RCC 7860 (cell line): ENCODE measurements around the gene CNNM4.
"Not testable (repeated sequence)": the region's sequence is repeated elsewhere in the genome, so short reads cannot be mapped to it uniquely, and the experiment has no call there.

Experiments
- DNase-seq: peaks from one replicate; pipeline ENCODE4 v3.0.0-alpha.2; 2015; ENCODE audit warnings: low spot score
- FAIRE-seq: peaks from 2 replicates; lab custom pipeline; 2012; peaks lifted over from hg19 to GRCh38; lab: Jason Lieb, UNC

CNNM4 gene

DNA sequence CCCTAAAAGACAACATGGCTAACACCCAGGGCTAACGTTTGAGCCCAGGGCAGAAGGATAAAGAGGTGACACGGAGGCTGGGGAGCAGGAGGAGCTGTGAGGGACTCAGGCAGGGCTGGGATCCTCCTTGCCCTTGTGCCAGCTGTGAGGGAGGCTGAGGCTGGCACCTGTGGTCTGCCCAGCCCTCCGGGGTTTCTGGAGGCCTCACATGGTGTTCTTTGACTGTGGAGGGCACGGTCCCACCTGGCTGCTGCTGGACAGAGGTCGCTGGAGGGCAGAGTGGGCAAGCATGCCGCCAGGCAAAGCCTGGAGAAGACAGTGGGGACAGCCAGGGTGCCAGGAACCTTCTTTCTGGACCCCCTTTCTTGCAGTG lies 28.5 kb downstream of the CNNM4 start:
- no peak for FAIRE-seq
- DNase-seq, result no peak

DNA sequence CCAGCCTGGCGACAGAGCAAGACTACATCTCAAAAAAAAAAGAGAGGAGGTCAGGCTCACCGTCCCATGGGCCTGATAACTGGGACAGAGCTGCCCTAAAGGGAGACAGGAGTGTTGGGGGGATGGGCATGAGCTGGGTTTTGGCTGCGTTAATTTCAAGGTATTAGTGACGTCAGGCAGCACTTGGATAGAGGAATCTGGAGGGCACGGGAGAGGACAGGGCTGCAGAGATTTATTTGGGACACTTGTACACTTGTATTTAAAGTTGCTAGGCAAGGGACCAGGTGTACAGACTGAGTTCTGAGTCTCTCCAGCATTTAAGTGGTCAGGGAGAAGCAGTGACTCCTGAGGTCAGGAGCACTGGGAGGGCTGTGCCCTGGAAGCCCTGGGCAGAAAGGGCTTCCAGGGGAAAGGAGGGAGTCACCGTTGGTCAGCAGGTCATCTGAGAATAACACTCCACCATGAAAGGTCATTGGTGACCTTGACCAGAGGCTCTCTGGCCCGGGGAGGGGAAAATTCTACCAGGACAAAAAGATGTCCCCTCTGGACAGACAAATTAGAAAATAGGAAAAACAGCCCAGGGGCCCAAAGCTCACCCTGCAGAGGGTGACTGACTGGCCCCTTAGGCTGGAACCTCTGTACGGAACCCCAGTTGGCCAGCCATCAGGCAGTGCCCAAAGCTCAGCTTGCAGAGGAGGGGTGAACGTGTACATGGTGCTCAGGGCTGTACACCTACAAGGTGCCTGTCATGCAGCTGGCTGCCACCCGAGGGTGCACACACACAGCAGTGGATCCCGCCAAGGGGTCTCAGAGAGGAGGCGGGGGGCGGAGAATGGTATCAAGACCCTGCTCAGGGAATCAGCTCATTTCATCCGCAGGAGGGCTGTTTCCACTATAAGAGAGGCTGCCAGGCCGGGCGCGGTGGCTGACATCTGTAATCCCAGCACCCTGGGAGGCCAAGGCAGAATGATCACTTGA lies 32.4 kb downstream of the CNNM4 start:
- DNase-seq (no peak), FAIRE-seq (no peak)

DNA sequence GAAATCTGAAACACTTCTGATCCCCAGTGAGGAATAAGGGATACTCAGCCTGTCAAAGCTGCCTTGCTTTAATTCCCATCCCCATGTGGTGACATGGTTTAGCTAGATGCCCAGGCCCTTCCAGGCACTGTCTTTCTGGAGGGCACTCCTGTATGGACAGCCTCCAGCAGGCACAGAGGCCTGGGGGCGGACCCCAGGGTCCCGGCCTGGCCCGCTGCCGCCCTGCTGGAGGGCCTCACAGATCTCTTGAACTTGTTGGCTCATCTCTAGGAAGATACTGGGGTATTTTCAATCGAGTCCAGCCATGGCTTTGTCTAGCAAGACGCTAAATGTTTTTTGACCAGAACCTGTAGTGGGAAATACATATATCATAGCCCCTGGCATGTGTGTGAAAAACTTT lies 34.4 kb downstream of the CNNM4 start:
- FAIRE-seq (no peak), DNase-seq (no peak)

DNA sequence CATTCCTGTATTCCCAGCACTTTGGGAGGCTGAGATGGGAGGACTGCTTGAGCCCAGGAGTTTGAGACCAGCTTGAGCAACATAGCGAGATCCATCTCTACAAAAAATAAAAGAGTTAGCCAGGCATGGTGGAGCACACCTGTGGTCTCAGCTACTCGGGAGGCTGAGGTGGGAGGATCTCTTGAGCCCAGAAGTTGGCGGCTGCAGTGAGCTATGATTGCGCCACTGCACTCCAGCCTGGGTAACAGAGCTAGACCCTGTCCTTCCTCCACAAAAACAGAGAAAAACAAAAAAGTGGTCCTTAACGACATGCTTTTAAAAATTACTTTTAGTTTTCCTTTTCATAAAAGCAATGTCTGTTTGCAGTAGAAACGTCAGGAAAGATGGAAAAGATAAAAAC lies 35.8 kb downstream of the CNNM4 start:
- FAIRE-seq, DNase-seq: not testable (repeated sequence)

DNA sequence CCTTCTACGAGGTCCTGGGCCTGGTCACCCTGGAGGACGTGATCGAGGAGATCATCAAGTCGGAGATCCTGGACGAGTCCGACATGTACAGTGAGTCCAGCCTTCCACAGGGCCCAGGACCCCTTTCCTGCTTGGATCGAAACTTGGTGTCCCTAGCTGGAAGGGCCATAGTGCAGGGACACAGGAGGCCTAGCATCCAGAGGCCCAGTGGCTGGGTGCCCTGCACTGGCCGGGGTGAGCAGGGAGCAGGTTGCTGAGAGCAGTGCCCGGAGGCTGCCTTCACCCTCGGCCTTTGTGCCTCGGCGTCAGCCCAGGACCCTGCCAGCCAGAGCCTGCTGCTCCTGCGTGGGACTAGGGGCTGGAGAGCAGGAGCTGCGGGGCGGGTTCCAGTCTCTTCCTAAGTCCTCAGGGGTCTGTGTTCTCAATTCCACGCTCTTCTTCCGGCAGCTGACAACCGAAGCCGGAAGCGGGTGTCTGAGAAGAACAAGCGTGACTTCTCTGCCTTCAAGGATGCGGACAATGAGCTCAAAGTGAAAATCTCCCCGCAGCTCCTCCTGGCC lies 36.4 kb downstream of the CNNM4 start:
- DNase-seq (no peak), FAIRE-seq (no peak)

DNA sequence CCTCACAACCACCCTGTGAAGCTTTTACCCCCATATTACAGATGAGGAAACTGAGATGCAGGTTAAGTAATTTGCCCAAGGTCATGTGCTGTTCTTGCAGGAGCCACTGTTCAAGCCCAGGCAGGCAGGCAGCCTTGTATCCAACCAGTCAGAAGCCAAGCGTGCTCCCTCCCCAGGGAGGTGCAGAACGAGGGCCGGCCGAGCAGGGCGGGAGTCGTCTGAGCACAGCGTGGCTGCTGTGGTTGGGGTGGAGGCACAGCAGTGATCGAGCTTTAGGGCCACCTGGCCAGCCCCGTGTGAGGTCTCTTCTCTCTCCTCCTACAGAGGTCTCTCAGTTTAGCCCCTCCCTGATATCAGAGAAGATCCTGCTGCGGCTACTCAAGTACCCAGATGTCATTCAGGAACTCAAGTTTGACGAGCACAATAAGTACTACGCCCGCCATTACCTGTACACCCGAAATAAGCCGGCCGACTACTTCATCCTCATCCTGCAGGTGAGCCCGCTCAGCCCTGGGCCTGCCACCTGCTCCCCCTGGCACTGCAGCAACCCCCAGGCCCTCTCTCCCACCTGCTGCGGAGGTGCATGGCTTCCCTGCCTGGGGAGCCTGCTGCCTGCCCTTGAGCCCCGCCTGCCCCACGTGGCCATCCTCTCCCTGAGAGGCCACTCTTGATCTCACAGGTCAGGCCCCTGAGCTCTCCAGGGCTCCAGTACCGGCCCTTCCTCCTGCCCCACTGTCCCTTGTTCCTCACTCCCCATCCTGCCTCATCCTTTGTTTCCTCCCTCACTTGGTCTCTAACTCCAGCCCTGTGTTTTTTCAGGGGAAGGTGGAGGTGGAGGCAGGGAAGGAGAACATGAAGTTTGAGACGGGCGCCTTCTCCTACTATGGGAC lies 38.3 kb downstream of the CNNM4 start:
- DNase-seq, result no peak
- no peak for FAIRE-seq

DNA sequence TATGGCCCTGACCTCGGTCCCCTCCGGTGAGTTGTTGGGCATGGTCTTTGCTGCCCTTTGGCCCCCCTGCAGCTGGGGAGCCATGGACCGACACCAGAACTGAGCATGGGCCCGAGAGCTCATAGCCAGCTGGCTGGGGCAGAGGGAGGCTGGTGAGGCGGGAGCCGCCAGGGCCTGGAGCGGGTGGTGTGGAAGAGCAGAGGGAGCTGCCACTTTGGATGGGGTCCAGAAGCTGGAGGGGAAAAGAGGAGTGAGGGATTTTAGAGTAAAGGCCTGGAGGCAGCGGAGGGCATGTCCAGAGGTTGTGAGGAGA lies 38.9 kb downstream of the CNNM4 start:
- FAIRE-seq (no peak), DNase-seq (no peak)

DNA sequence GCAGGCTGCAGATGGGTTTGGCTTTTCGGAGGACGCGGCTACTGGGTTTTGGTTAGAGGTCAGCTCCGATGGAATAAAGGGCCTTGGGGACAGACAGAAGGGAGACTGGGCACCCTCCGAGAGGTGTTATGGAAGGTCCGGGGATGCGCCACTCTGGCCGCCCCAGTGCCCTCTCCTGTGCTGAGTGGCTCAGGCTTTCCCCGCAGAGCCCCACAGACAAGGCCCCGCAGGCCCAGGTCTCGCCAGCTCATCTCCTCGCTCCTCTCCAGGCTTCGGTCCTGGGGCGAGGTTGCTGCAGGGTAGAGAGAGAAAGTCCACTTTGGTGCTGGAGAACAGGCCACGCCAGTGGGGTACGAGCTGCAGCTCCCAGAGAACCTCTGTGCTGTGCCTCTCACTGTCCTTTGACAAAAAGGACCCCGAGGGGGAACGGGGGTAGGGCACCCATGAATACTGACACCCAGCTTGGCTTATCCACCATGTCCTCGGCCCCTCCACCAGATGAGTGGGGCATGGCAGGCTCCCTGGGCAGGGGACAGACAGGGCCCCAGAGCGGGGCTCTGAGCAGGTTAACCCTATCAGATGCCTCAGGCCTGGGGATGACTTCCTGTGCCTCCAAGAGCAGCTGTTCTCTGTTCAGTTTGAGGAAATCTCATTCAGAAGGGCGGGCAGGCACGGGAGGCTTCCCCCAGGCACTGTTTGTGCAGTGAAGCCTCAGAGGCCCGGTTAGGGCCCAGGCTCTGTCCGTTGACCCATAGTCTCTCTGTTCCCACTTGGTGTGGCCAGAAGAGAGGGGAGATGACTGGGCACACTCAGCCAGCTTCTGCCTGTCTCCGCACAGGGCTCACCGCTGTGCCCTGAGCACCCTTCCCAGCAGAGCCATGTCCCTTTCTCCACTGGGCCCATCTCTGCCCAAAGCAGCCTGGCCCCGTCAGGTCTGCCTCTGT lies 39.6 kb downstream of the CNNM4 start:
- DNase-seq, result no peak
- no peak for FAIRE-seq

DNA sequence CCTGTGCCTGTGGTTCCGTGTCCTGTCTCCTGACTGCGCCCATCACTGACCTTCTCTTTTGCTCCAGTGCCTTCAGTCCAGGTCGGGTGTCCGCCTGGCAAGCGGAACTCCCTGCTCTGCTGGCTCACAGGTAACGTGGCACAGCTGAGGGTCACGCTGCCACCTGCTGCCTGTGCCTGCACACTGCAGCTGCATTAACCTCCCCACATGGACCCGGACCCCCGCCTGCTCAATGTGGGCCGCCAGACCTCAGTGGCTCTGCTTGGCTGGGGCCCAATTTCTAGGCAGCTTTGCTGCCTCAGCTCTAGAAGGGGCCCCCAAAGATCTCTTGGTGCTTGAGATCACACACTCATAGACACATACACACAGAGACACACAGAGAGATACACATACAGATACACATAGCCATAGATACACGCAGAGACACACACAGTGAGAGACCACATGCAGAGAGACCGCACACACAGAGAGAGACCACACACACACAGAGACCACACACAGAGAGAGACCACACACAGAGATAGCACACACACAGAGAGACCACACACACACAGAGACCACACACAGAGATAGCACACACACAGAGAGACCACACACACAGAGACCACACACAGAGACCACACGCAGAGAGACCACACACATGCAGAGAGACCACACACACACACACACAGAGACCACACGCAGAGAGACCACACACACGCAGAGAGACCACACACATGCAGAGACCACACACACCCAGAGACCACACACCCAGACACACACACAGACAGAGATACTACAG lies 40.5 kb downstream of the CNNM4 start:
- FAIRE-seq, result no peak
- DNase-seq, result peak; percentile 36

DNA sequence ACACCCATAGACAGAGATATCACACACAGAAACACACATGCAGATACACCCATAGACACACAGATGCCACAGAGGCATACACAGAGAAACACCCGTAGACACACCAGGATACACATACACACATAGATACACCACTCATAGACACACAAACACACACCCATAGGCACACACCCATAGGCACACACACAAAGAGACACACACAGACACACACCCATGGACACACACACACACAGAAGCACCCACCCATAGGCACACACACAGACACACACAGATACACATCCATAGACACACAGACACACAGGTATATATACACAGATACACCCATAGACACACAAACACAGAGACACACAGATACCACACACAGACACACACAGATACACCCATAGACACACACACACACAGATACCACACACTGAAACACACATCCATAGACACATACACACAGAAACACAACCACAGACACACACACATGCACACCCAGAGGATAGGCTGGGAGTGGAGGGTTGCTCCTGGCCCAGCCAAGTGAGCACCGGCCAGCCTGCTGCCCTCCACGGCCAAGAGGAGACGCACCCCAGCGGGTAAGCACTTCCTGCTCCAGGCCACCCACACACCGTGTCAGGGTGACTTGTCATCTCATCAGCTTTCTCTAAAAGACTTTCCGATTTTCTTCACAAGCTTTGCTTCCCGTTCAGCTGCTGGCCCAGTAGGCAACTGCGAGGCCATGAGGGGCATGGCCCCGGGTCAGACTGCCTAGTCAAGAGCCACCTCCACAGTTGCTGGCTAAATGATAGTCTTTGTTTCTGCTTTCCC lies 41.3 kb downstream of the CNNM4 start:
- no peak for DNase-seq
- FAIRE-seq, result no peak

DNA sequence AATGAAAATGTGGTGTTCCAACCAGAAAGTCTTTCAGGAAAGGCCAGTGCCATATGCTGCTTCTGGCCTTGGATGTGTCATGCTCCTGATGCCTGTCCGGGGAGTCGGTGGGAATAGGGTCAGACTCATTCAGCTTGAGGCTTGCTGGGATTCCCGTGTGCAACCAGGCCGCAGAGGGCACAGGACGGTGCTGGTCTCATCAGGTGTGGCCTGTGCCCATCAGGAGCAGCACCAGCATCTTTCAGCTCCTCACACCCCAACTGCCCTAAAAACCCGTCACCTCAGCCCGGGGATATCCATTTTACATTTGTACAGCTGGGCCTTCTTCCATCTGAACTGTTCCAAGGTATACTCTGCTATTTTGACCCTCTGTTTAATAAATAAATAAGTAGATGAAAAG lies 42.0 kb downstream of the CNNM4 start:
- FAIRE-seq, result no peak

DNA sequence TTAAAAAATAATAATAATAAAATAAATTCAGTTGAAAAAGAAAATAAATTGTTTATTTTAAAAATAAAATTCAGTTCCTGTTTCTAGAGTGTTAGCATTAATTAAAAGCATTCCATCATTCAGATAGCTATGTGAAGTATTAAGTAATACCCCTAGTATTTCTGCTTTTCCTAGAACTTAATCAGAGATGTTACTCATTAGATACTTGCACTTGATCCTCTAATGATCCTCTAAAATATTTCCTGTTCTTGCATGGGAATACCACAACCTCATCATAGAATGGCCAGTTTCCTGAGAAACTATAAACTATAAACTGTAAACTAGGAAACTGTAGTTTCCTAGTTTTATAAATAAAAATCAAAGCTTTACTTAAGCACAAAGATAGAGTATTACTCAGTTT lies 44.3 kb downstream of the CNNM4 start:
- FAIRE-seq (no peak), DNase-seq (no peak)

More for the DNA sequence above, 42.0 kb downstream of the CNNM4 start:
- no peak for DNase-seq

DNA sequence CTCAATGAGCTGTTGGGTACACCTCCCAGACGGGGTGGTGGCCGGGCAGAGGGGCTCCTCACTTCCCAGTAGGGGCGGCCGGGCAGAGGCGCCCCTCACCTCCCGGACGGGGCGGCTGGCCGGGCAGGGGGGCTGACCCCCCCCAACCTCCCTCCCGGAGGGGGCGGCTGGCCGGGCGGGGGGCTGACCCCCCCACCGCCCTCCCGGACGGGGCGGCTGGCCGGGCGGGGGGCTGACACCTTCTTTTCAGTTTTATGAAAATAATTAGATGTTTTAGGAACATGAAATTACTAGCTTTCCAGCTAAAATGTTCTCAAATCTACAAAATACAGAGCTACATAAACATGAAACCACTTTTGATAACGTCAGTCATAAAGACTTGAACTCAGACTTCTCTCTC lies 45.2 kb downstream of the CNNM4 start:
- not testable (repeated sequence) for FAIRE-seq, DNase-seq

DNA sequence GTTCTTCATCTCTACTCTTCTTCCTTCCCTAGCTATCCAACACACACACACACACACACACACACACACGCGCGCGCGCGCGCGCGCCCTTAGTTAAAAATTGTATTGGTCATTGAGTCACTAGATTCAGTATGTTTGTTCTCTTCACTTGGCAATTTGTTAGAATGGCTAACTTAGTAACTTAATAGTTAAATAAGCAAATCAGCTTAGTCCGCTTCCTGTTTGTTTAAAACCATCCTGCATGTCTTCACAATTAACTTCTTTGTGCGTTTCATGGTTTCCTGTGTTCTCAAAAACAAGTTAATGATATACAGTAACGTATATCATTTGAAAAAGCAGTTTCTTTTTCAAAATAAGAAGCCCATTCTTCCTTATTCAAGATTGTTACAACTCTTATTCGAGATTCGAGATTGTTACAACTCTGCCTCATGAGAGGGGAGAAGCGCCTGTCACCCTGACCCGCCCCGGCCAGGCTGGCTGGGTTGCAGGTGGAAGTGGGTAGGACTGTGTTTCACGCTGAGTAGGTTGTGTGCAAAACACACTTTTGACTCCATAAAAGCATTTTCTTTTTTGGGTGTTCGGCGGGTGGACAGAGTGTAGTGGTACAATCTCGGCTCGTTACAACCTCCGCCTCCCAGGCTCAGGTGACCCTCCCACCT lies 45.9 kb downstream of the CNNM4 start:
- DNase-seq (no peak), FAIRE-seq (no peak)

DNA sequence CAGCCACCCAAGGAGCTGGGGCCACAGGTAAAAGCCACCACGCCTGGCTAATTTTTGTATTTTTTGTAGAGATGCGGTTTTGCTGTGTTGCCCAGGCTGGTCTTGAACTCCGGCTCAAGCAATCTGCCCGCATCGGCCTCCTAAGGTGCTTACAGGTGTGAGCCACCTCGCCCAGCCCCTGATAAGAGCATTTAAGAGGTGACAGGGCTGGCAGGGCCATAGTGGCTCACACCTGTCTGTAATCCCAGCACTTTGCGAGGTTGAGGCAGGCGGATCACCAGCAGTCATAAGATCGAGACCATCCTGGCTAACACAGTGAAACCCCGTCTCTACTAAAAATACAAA lies 46.4 kb downstream of the CNNM4 start:
- DNase-seq (no peak), FAIRE-seq (no peak)

DNA sequence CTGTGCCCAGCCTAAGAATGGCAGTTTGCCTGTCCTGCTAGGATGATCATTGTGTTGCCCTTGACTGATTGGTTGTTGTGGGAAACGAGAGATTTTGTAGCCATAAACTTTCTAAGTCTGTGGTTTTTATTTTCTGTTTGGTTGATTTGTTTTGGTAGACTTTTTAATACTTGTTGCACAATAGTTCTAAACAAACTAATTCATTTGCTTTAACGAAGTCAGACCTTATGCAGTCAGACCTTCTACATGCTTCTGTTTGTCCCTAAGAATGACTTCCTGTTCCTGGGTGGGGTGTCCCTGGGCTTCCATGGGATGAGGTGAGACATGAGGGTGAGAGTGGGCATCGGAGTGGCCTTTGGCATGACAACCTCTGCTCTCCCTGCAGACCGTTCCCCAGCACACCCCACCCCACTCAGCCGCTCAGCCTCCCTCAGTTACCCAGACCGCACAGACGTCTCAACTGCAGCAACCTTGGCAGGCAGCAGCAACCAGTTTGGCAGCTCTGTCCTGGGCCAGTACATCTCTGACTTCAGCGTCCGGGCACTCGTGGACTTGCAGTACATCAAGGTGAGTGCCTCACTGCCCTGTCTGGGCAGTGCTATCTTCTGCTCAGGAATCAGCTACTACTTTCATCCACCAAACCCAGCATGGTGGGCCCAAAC lies 47.6 kb downstream of the CNNM4 start:
- no peak for DNase-seq
- FAIRE-seq, result no peak

DNA sequence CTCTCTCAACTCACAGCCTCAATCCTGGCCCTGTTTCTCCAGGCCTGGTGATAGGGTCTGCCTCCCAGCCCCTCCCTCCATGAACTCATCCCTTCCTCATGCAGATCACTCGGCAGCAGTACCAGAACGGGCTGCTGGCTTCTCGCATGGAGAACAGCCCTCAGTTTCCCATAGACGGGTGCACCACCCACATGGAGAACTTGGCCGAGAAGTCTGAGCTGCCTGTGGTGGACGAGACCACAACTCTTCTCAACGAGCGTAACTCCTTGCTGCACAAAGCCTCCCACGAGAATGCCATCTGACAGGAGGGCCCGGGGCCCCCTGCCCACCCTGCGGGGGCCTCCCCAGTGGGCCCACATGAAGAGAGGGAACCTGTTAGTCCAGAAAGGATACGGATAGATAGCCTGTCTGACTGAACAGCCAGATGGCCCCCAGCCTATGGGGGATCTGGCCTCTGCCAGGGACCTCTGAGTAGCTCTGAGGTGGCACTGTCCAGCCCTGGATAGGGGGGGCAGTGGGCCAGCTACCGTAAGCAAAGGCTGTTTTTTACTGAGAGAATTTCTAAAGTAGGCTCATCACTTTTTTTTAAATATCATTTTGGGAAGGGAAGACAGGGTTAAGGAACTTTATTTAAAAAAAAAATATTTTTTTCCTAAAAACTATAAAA lies 48.6 kb downstream of the CNNM4 start:
- DNase-seq (no peak), FAIRE-seq (no peak)
